K562 (cell line): ENCODE results near the gene GSDME. TPM values are rescaled to one million over a fixed set of nuclear protein-coding genes. Genes with fewer than 3 reads are reported as not detected.

Source experiments
- ATAC-seq: fragments of 200-7000 bp; cut with Tn5 transposase; 3 replicates; pipeline ENCODE4 v1.9.1; 2020; ENCODE audit warnings: moderate library complexity
- BruUV-seq: library from RNA; stranded (reverse); fragments of 400-500 nt; replicated peaks from 2 replicates; lab custom pipeline; 2021; lab: Mats Ljungman, UMichigan
- CTCF ChIA-PET: fragments of 300-600 bp; formaldehyde crosslinking; extraction: SDS; loops from one replicate; lab custom pipeline; 2021; ENCODE audit warnings: low intra/inter-chr PET ratio; lab: Yijun Ruan, JAX
- POLR2A ChIA-PET: fragments of 300-600, 350-650 bp; sonication (Branson Sonifier 250); formaldehyde crosslinking; extraction: SDS; loops from one replicate; lab custom pipeline; 2021; ENCODE audit warnings: antibody characterized with exemption, inconsistent platforms; lab: Yijun Ruan, JAX
- DNase-seq, 4 experiments: peaks; one replicate each; pipeline versions ENCODE4 v3.0.0 to v3.0.0-alpha.2; 2011 to 2018; ENCODE audit warnings: low spot score in 3 of 4, mixed read lengths in 3 of 4; ENCODE audit errors: extremely low read depth in 1 of 4
- FAIRE-seq: peaks from 2 replicates; lab custom pipeline; 2011; peaks lifted over from hg19 to GRCh38; lab: Jason Lieb, UNC
- H2AFZ ChIP-seq: 2 replicates; pipeline ENCODE4 v1.6.0; 2011; ENCODE audit warnings: low read depth, low read length, control low read depth, inconsistent platforms
- H3K27ac ChIP-seq: fragments of 200-600 bp; 3 replicates; pipeline ENCODE4 v1.8.0; 2011; ENCODE audit warnings: low read depth, mild to moderate bottlenecking, control low read depth, inconsistent platforms, low read length, moderate library complexity, mixed read lengths; ENCODE audit errors: extremely low read depth
- H3K27me3 ChIP-seq, 2 experiments: fragments of 300-600 bp in 1 of 2; 2 replicates in 1 of 2; 3 replicates in 1 of 2; pipeline versions ENCODE4 v1.6.0 to v1.8.0; 2011; ENCODE audit warnings: inconsistent platforms in 2 of 2, low read length in 2 of 2, mild to moderate bottlenecking in 1 of 2, mixed read lengths in 1 of 2, moderate library complexity in 1 of 2; ENCODE audit not compliant: control insufficient read depth in 2 of 2, insufficient read depth in 2 of 2
- H3K36me3 ChIP-seq: fragments of 300-600 bp; 3 replicates; pipeline ENCODE4 v1.8.0; 2011; ENCODE audit warnings: mild to moderate bottlenecking, low read length, inconsistent platforms; ENCODE audit not compliant: control insufficient read depth, insufficient read depth
- H3K4me1 ChIP-seq, 2 experiments: fragments of 200-600 bp in 1 of 2; replicated peaks in 1 of 2; 2 replicates in 1 of 2; 3 replicates in 1 of 2; pipeline versions ENCODE4 v1.5.1 to v1.8.0; 2011; ENCODE audit warnings: inconsistent platforms in 2 of 2, low read length in 2 of 2, mild to moderate bottlenecking in 1 of 2, mixed read lengths in 1 of 2, moderate library complexity in 1 of 2; ENCODE audit not compliant: control insufficient read depth in 2 of 2, insufficient read depth in 2 of 2
- H3K4me2 ChIP-seq: 2 replicates; pipeline ENCODE4 v1.6.1; 2011; ENCODE audit warnings: low read length, control low read depth, inconsistent platforms, mixed read lengths; ENCODE audit not compliant: insufficient read depth
- H3K4me3 ChIP-seq: fragments of 200-600 bp; sonication (generic), shearing (Covaris generic); 2 replicates; pipeline ENCODE4 v1.5.1; 2016; ENCODE audit warnings: control low read depth, inconsistent platforms
- H3K79me2 ChIP-seq: fragments of 200-600 bp; 3 replicates; pipeline ENCODE4 v1.8.0; 2011; ENCODE audit warnings: low read length, inconsistent platforms; ENCODE audit not compliant: control insufficient read depth, insufficient read depth
- H3K9ac ChIP-seq, 2 experiments: 2 replicates each; pipeline versions ENCODE4 v1.6.0 to v1.6.1; 2011; ENCODE audit warnings: low read depth in 2 of 2, low read length in 2 of 2, control low read depth in 1 of 2, inconsistent platforms in 1 of 2, mild to moderate bottlenecking in 1 of 2, mixed read lengths in 1 of 2; ENCODE audit not compliant: insufficient read depth in 1 of 2
- H3K9me1 ChIP-seq: one replicate; pipeline ENCODE4 v1.6.0; 2011; ENCODE audit warnings: inconsistent platforms, mild to moderate bottlenecking, low read length, moderate library complexity; ENCODE audit not compliant: control insufficient read depth, insufficient read depth
- H3K9me3 ChIP-seq: replicated peaks from 2 replicates; pipeline ENCODE4 v1.5.1; 2011; ENCODE audit warnings: low read depth, low read length, inconsistent platforms; ENCODE audit not compliant: control insufficient read depth, insufficient read depth
- H4K20me1 ChIP-seq: replicated peaks from 2 replicates; pipeline ENCODE4 v1.6.1; 2011; ENCODE audit warnings: low read length, inconsistent platforms, mixed read lengths; ENCODE audit not compliant: control insufficient read depth, insufficient read depth
- BACH1 ChIP-seq: fragments of 200-800 bp; sonication (Bioruptor generic); IDR thresholded peaks from 2 replicates; pipeline ENCODE4 v1.6.1; 2016; ENCODE audit warnings: missing genetic modification characterization, missing compliant biosample characterization
- ELF4 ChIP-seq: fragments of 450-650 bp; formaldehyde crosslinking; IDR thresholded peaks from 2 replicates; pipeline ENCODE4 v1.4.0; 2022; ENCODE audit warnings: missing genetic modification characterization
- KDM1A ChIP-seq, 2 experiments: fragments of 450-650 bp; IDR thresholded peaks; 2 replicates each; pipeline ENCODE4 v1.6.1; 2016; ENCODE audit warnings: mild to moderate bottlenecking in 2 of 2
- RUNX1 ChIP-seq: sonication (generic); IDR thresholded peaks from 2 replicates; pipeline ENCODE4 v1.6.1; 2016; ENCODE audit warnings: antibody characterized with exemption, low read depth
- WGBS: fragments of 100-300 bp; shearing (Covaris generic); methylation state at CpG from one replicate; pipeline ENCODE4 v1.1.6; 2016; ENCODE audit warnings: low coverage, mixed read lengths; ENCODE audit not compliant: insufficient coverage; ENCODE audit errors: missing lambda C conversion rate; 5-methylcytosine and 5-hydroxymethylcytosine counted together
- in situ Hi-C: fragments of 300-500 bp; cut with MboI; formaldehyde crosslinking; loops from 4 replicates; pipeline ENCODE4 v1.15.0; 2018; ENCODE audit warnings: inconsistent platforms, mixed read lengths
- intact Hi-C: fragments of 100-400 bp; cut with micrococcal nuclease; formaldehyde crosslinking; loops from 2 replicates; pipeline ENCODE4 v1.14.2; 2022
- polyA plus RNA-seq, 8 experiments: library from polyadenylated mRNA; depleted of rRNA in 4 of 8; stranded (reverse) in 5 of 8; unstranded in 3 of 8; fragments of >200 nt; fragmentation: Nextera tagmentation in 2 of 8; fragmentation: Illumina TruSeq in 1 of 8; extraction: Ambion mirVana in 2 of 8; extraction: Trizol in 1 of 8; gene quantifications; 2 replicates each; pipeline versions ENCODE4 v1.2.1 to v1.2.3, GENCODE V29; 2011 to 2014; ENCODE audit warnings: inconsistent platforms in 1 of 8, missing spikeins in 1 of 8
- total RNA-seq, 7 experiments: library from RNA; depleted of rRNA in 6 of 7; stranded (reverse); fragments of >200 nt in 6 of 7; fragmentation: Illumina TruSeq in 2 of 7; extraction: Trizol in 2 of 7; gene quantifications; 2 replicates each; pipeline versions ENCODE4 v1.2.1 to v1.2.3, GENCODE V29; 2011 to 2021; ENCODE audit warnings: low replicate concordance in 1 of 7
- TF ChIP-seq, protein P1 (sequence below): fragments of 250-450 bp; sonication (Bioruptor Pico); IDR thresholded peaks from 2 replicates; pipeline ENCODE4 v1.5.0; 2020; ENCODE audit warnings: mild to moderate bottlenecking, borderline replicate concordance

GSDME gene
- total and polyA plus RNA-seq, 9 of the 15 experiments (the other 6 are each of a cell fraction or from before 2014, with no cell fraction given): 0.37 to 1.9 (median 0.62) TPM

DNA sequence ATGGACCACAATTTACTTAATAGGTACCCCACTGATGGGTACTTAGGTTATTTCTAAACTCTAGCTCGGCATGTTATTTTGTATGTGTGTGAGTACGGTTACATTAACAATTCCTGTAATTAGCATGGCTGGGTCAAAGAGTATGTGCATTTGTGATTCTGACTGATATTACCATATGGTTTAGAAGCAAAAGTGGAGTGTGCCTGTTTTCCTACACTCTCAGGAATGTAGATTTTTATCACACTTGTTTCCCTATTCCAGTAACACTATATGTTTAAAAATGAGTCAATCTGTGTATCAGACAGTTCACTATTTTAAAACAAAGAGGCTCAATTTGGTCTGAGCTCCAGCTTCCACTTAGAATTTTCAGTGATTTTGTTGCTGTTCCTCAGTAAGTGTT, 44.6 kb upstream of the GSDME start:
- no peaks in the 10 kb centered on the region for H4K20me1 ChIP-seq
- no peaks in the 10 kb centered on the region for H3K4me1 ChIP-seq
- H3K9me3 ChIP-seq: peaks cover 2% of the 10 kb centered on the region; the same call in 1 of the 2 replicates
- no peak overlapping the region for H2AFZ ChIP-seq
- FAIRE-seq (no peak), DNase-seq (no peak), ATAC-seq (no peak)
- CTCF ChIA-PET: no interaction called here
- no TSS peak for BruUV-seq
- no peak overlapping the region for H3K4me2 ChIP-seq
- WGBS: 96% methylated on average over 2 of the region's 2 CpGs
- no peak for TF ChIP-seq BACH1 (tag)
- in situ Hi-C loops: no loop called here
- POLR2A ChIA-PET: interaction anchor here (1.1 kb wide), 1 partner anchor 10 kb away, joined by 5 read pairs; no protein-coding TSS in a partner anchor
- H3K9me1 ChIP-seq: no peaks in the 10 kb centered on the region
- H3K79me2 ChIP-seq: no peaks in the 10 kb centered on the region
- H3K9ac ChIP-seq: no peak overlapping the region
- H3K4me3 ChIP-seq: no peak overlapping the region
- H3K27me3 ChIP-seq: no peaks in the 10 kb centered on the region
- intact Hi-C loops: no loop called here
- H3K36me3 ChIP-seq: peaks cover 48% of the 10 kb centered on the region
- no peak overlapping the region for H3K27ac ChIP-seq

GRCh38 chr7:24800667-24801066, 43.4 kb upstream of the GSDME start:
- in situ Hi-C loops (no loop called here), intact Hi-C loops (no loop called here)
- H3K27me3 ChIP-seq: no peaks in the 10 kb centered on the region
- ATAC-seq: no peak
- FAIRE-seq: no peak
- no peak overlapping the region for H2AFZ ChIP-seq
- no TSS peak for BruUV-seq
- no peak overlapping the region for H3K4me2 ChIP-seq
- H3K36me3 ChIP-seq: peaks cover 46% of the 10 kb centered on the region
- no peaks in the 10 kb centered on the region for H3K79me2 ChIP-seq
- no peak overlapping the region for H3K27ac ChIP-seq
- no peak overlapping the region for H3K4me3 ChIP-seq
- H4K20me1 ChIP-seq: no peaks in the 10 kb centered on the region
- H3K9me3 ChIP-seq: peaks cover 2% of the 10 kb centered on the region; the same call in 1 of the 2 replicates
- WGBS: 91% methylated on average over 7 of the region's 9 CpGs
- no peak overlapping the region for H3K9ac ChIP-seq
- CTCF ChIA-PET: no interaction called here
- peaks cover 0 to 8% of the 10 kb centered on the region in 2 experiments; a peak in 2 of 5 replicates for H3K4me1 ChIP-seq
- H3K9me1 ChIP-seq: no peaks in the 10 kb centered on the region
- TF ChIP-seq KDM1A (IDR thresholded peaks at IDR 0.05) (no peak), ELF4 (CRISPR knock-in tag) (no peak), RUNX1 (no peak)
- TF ChIP-seq, protein P1, sequence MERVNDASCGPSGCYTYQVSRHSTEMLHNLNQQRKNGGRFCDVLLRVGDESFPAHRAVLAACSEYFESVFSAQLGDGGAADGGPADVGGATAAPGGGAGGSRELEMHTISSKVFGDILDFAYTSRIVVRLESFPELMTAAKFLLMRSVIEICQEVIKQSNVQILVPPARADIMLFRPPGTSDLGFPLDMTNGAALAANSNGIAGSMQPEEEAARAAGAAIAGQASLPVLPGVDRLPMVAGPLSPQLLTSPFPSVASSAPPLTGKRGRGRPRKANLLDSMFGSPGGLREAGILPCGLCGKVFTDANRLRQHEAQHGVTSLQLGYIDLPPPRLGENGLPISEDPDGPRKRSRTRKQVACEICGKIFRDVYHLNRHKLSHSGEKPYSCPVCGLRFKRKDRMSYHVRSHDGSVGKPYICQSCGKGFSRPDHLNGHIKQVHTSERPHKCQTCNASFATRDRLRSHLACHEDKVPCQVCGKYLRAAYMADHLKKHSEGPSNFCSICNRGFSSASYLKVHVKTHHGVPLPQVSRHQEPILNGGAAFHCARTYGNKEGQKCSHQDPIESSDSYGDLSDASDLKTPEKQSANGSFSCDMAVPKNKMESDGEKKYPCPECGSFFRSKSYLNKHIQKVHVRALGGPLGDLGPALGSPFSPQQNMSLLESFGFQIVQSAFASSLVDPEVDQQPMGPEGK: no peak
- POLR2A ChIA-PET: interaction anchor here (1.1 kb wide), 1 partner anchor 11 kb away, joined by 5 read pairs; no protein-coding TSS in a partner anchor
- DNase-seq: no peak
